GM19463 (cell line): Measurements from ENCODE around the gene SPCS1.
"Not testable (repeated sequence)": the region's sequence is repeated elsewhere in the genome, so short reads cannot be mapped to it uniquely, and the experiment has no call there.

Source experiments
- ATAC-seq: cut with Tn5 transposase; IDR thresholded peaks from one replicate; pipeline ENCODE4 v1.9.1; 2021; ENCODE audit warnings: mild to moderate bottlenecking, moderate library complexity; ENCODE audit not compliant: unreplicated experiment

Gene SPCS1

DNA sequence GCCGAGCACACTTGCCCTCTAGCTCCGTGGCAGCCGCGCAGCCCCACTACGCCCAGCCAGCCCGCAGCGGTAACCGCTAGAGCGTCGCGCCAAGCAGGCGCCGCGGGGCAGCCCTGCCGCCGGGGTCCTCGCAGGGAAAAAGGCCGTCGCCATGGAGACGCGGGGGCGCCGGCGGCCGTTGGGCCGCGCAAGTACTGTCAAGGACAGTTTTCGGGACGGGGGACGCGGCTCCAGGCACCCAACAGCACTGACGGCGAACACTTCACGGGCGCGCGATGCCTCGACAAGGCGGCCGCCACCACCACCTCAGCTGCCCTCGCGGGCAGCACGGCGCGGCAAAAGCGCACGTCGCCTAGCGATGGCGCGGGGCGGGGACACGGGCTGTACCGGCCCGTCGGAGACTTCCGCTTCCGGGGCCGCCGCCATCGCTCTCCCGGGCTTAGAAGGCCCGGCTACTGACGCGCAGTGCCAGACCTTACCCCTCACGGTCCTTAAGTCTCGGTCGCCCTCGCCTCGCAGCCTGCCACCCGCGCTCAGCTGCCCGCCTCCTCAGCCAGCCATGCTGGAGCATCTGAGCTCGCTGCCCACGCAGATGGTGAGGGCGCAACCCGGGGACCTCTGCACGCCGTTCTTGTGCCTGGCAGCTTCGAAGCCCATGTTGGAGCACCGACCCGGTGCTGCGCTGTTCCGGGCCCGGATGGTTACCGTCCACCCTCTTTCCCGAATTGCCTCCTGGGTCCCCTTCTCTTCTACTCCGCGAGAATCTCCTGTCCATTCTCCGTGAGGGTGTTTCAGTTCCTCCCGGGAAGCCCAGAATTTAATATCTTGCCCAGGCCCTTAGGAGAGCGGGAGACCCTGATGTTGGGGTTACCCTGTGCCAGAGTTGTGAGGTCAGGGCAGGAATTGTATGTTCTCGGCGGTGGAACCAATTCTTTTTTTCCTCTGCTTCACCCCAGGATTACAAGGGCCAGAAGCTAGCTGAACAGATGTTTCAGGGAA, at the start of gene SPCS1, which contains the start of gene GLT8D1:
TSS of gene SPCS1 (plus strand) at position 419 of the 999 bp plus-strand sequence. CDS start at position 560, 141 bp downstream.
TSS of gene GLT8D1 (minus strand) at position 104 of the 999 bp plus-strand sequence. CDS start 5,331 bp downstream, outside the sequence.
- peak; percentile 89 for ATAC-seq

DNA sequence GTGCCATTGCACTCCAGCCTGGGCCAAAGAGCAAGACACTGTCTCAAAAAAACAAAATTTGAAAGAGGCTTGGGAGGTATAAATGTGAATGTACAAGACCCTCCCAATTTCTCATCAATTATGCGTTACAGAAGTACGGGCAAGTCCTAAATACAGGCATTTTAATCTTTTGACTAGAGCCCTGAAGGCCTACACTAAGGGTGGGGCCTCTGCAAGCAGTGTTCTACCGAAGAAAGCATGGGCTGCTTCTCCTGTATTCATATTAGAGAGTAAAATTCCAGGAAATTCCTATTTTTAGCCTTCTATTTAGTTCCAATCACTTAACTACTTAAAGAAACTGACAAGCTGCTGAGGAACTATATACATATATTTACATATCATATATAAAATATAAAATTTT, 45.9 kb upstream of the SPCS1 start:
- ATAC-seq, result no peak

DNA sequence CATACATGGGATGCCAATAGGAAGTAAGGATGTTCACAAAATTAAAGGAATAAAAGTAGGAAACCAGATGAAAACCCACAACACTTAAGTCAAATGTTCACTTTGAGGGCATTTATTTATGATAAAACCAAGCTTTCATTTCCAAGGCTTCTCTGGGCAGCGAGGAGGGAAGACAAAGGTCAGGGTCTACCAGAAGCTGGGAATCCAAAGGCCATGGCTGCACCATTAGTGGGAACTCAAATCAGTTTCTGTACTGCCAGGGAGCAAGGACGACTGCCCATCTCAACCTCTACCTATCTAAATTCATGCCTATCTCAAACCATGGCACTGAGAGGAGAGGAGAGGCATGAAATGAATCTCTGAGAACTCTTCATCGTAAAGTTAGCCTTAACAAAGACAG, 42.8 kb upstream of the SPCS1 start:
- no peak for ATAC-seq

DNA sequence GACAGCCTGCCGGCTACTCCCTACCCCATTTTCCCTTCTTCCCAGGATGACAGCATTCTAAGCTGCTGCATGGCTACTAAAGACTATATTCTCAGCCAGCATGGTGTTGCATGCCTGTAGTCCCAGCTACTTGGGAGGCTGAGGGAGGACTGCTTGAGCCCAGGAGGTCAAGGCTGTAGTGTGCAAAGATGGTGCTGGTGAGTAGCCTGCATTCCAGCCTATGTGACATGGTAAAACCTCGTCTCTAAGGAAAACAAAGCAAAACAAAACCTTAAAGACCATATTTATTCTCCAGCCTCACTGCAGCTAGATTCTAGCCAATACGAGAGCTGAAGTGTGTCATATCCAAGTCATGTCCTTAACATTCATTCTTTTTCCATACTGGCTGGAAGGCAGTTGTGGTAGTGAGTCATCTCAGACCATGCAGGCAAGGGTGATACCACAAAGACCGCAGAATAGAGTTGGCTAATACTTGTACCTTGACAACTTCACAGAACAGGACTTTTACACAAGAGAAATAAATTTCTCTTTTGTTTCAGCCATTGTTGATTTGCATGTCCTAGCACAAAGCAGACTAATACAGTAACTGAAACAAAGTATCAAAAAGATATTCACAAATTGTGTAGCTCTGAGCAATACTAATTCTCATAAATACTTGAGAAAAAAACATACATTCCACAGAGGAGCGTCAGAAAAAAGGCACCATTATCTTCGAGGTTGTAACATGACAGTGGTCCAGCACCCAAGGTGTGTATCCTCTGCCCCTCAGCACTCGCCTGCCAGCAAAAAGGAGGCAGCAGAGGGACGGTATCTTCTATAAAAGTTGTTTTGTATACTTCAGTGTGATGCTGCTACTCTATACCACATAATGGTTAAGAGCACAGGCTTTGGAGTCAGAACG, 35.0 kb upstream of the SPCS1 start:
- peak; percentile 93 for ATAC-seq

DNA sequence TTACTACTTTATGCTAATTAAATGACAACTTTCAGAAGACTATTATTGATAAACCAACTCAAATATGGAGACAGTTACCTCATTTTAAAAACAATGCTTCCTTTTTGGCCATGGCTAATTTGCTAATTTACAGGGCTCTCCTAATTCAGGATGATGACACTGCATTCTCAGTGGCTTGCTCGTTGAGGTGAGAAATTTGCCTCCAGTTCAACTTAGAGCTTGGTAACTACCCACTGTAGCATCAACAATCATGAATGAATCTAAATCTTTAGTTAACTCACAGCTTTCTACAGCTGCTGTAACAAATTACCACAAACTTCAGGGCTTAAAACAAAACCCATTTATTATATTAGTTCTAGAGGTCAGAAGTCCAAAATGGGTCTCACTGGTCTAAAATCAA, 34.2 kb upstream of the SPCS1 start:
- ATAC-seq, result no peak

DNA sequence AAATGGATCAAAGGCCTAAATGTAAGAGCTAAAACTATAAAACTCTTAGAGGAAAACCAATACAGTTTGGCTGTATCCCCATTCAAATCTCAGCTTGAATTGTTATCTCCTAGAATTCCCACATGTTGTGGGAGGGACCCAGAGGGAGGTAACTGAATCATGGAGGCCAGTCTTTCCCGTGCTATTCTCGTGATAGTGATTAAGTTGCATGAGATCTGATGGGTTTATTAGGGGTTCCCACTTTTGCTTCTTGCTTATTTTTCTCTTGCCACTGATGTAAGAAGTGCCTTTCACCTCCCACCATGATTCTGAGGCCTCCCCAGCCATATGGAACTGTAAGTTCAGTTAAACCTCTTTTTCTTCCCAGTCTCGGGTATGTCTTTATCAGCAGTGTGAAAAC, 29.7 kb upstream of the SPCS1 start:
- ATAC-seq, result not testable (repeated sequence)

DNA sequence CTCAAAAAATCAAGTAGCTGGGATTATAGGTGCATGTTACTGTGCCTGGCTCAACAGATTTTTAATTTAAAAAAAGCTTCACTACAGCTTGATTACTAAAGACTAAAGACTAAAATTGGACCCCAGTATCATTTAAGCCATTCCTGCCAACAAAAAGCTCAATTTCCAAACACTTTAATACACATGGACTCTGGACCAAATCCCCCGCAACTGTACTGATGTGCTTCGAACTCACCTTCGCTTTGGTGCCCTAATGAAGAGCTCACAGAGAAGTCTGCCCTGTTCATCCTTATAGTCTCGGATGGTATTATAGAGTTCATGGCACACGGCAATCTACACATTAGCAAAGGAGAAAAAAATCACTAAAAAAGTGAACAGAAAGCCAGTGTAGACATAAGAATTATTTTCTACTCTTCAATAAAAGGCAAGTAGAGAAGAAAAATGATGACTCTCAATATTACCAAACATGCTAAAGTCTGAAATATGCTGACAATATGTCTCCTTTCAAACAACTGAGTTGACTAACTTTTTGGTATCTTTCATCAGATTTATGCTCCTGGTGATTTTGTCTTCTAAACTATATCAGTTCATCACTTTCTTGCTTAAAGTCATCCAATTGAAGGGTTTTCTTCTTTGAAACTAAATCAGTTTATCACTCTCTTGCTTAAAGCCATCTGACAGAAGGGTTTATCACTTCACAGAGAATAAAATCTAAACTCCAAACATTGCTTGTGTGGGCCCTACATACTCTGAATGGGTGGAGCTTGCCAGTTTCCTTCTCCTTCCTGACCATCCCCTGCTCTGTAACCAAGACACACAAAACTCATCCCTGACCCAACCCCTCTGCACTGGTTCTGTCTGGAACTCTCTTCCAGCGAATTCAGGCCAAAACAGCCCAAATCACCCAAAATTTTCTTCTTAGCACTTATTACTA, 27.4 kb upstream of the SPCS1 start:
- no peak for ATAC-seq

DNA sequence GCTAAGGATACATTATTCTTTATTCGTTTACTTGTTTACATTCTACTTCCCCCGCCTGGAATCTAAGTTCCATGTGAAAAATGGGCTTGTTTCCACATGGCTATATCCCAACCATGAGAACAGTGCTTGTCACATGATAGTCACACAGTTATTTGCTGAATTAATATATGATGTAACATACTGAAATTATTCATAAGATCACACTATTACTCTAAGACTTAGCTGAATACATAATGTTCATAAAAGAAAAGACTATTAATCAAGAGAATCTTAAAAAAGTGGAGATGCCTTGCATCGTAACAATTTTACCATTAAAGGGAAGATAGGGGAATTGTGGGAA, 26.7 kb upstream of the SPCS1 start:
- no peak for ATAC-seq

DNA sequence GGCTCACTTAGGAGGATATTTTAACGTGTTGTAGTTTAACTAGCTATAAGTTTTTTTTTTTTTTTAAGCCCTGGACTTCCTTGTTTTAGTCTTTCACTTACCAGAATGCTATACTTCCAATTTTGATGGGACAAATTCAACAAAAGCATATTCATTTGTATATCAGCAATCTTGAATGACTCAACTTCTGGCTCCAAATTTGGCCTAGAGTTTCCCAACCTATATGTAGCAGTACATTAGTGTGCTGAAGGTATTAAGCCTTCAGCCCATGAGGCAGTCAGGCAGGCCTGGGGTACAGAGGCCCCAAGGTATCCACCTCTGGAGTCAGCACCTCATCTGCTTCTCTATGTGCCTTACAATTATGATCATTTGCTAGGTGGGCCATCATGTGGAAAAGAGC, 26.1 kb upstream of the SPCS1 start:
- no peak for ATAC-seq

DNA sequence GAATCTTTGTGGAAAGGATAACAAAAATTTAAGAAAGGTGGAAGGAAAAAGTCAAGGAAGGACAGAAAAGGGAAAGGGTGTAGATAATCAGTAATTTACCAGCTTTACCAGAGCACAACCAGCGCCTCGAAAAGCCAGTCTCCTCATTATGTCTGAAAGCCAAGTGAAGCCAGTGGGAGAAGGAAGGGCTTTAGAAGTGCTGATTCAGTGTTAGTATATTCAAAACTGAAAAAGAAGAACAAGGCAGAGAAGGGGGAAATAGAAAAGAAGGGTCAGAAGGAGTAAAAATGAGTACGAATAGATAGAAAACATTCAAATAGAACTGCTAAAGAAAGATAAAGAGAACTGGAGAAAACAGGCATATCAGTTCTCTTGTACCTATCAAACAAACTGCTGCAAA, 24.3 kb upstream of the SPCS1 start:
- ATAC-seq, result no peak

DNA sequence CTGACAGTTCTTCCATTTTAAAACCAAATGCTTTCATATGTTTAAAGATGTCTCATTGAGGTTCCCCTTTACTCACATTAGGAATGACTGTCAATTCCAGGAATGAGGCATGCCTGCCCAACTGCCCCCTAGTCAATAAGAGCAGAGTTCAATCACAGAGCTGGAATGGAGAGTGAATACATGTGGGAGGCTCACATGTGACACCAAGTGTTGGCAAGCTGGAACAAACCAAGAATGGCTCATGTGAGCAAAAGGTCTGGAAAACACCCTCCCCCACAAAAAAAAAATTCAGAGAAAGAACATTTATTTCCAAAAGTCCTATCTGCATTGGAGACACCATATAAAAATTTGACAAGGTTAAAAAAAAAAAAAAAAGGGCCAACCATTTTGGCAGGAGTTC, 23.9 kb upstream of the SPCS1 start:
- no peak for ATAC-seq

DNA sequence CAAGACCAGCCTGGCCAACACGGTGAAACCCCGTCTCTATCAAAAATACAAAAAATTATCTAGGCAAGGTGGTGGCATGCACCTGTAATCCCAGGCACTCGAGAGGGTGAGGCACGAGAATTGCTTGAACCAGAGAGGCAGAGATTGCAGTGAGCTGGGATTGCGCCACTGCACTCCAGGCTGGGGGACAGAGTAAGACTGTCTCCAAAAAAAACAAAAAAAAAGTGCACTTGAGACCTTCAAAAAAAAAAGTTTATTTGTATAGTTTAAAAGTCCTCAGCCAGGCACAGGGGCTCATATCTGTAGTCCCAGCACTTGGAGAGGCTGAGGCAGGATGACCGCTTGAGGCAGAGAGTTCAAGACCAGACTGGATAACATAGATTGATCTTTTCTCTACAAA, 22.3 kb upstream of the SPCS1 start:
- ATAC-seq, result no peak

DNA sequence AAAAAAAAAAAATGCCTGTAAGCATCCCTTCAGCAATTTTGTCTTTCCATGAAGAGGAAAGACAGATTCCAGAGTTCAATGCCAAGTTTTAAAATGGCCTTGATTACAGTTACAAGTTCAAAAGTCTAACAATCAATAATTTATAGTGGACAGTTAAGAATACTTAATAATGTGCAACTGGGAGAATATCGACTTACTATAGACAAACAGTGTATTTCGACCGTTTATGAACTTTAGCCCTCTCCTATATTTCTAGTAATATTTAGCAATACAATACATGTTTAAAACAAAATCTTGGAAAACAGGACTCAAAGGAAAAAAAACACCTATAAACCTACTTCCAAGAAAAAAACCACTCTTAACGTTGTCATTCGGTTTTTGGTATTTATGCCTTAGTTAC, 21.7 kb upstream of the SPCS1 start:
- no peak for ATAC-seq

DNA sequence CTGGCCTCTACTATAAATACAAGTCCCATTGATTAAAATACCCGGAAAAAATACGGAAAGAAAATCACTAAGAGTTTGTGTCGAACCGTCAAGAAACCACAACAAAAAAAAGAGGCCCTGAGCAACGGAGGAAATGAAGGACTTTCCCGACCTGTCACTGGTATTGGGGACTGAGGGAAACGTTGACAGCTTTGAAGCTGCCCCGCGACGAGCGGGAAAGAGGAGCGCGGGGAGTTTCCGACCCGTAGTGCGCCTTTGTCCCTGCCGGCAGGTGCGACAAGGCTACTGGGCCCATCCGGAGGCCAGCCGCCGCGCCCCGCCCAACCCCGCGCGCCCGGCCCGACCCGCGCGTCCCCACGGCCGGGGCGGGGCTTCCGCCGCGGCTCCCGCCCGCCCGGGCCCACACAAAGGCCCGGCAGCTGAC, 20.6 kb upstream of the SPCS1 start:
- ATAC-seq, result peak; percentile 76

DNA sequence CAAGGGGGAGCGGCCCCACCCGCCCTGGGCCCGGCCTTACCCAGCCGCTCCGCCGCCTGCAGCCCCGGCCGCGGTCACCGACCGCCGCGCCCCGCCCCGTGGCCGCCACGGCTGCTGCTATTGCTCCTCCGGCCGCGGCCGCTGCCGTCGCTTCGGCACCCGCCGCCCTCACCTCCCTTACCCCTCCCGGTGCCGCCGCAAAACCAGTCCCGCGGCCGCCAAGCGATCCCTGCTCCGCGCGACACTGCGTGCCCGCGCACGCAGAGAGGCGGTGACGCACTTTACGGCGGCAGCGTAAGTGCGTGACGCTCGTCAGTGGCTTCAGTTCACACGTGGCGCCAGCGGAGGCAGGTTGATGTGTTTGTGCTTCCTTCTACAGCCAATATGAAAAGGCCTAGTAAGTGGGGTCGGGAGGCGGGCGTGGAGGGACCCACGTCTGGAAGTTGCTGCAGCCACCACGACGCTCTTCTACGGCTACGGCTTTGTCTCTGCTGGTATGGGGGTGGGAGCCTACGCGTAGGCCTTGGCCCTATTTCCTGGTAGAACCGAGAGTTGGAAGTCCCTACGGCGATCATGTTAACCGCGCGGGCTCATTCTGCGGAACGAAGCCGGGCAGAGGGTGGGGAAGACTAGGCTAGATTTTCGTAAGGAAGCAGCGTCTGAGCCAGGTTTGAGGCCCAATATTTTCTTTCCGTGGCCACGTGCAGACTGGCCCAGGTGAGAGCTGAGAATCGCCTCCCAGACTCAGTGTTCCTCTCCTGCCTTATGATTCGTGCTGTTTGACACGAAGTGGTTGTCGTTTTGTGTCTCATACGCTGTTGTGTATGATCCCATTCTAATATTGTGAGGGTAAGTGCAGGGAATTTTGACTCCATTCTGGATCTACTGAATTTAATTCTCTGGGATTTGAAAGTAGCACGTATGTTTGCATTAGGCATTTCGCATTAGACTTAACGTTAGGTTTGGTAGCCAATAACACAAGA, 19.9 kb upstream of the SPCS1 start, which contains the start of the genes GNL3 and PBRM1:
TSS of gene GNL3 (plus strand) at position 324 of the 983 bp plus-strand sequence. CDS start at position 385, 61 bp downstream.
TSS of gene PBRM1 (minus strand) at position 205 of the 983 bp plus-strand sequence.
- ATAC-seq, result peak; percentile 55

DNA sequence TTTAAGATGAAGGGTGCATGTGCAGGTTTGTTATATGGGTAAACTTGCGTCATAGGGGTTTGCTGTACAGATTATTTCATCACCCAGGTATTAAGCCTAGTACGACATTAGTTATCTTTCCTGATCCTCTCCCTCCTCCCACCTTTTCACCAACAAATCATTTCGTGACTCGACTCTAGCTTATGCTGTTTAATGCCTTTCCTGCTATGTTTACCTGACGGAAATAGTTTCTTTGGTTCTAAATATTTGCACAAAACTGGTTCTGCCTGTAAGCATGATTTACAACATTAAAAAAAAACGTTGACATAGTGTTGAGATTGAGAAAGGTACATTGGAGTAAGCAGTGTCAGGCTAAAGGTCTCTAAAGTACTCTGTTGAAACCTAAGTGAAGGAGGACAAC, 17.6 kb upstream of the SPCS1 start:
- no peak for ATAC-seq

DNA sequence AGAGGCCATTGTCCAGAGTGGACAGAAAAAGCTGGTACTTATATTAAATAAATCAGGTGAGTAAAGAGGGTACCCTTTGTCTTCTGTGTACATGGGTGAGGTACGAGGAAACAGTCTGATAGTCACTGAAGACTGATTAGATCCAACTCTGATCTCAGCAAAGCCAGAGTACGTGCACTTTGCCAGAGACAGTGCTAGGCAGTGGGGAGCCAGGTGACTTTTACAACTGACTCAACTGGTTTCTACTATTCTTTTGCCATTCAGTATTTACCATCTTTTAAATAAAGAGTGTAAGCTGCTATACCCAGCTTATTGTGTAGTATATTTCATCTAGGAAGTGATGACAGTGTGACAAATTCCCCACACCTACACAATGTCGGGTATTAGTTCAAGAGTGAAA, 16.8 kb upstream of the SPCS1 start:
- no peak for ATAC-seq

DNA sequence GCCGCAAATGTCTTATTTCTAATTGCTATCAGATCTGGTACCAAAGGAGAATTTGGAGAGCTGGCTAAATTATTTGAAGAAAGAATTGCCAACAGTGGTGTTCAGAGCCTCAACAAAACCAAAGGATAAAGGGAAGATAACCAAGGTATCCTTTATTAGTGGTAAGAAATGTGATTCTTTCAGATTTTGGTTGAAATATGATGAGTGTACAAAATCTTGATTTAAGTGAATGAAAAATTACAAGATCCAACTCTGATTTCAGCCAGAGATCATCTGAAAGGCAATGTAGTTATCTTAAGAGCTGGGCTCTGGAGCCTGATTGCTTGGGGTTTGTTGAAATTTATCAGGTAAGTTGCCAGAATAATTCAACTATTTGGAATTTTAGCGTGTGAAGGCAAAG, 15.3 kb upstream of the SPCS1 start:
- no peak for ATAC-seq

DNA sequence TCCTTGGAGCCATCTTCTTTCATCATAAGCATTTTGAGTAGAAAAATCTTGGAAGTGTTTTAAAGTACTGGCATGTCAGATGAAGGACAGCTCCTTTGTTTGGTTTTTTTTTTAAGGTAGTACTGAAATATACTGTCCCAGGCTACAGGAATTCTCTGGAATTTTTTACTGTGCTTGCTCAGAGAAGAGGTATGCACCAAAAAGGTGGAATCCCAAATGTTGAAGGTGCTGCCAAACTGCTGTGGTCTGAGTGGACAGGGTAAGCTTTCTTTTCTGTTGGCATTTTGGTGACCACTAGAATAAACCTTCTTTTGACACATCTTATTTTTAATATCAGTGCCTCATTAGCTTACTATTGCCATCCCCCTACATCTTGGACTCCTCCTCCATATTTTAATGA, 12.8 kb upstream of the SPCS1 start:
- ATAC-seq, result no peak
